ENCODE results near the gene ELP4.

GRCh38 chr11:31795706-31796498 is 286.3 kb downstream of the ELP4 start:
- TF ChIP-seq, protein P1, sequence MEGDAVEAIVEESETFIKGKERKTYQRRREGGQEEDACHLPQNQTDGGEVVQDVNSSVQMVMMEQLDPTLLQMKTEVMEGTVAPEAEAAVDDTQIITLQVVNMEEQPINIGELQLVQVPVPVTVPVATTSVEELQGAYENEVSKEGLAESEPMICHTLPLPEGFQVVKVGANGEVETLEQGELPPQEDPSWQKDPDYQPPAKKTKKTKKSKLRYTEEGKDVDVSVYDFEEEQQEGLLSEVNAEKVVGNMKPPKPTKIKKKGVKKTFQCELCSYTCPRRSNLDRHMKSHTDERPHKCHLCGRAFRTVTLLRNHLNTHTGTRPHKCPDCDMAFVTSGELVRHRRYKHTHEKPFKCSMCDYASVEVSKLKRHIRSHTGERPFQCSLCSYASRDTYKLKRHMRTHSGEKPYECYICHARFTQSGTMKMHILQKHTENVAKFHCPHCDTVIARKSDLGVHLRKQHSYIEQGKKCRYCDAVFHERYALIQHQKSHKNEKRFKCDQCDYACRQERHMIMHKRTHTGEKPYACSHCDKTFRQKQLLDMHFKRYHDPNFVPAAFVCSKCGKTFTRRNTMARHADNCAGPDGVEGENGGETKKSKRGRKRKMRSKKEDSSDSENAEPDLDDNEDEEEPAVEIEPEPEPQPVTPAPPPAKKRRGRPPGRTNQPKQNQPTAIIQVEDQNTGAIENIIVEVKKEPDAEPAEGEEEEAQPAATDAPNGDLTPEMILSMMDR (IDR thresholded peaks at IDR 0.05) = no peak
- TF ChIP-seq POLR2A (IDR thresholded peaks at IDR 0.05) = no peak
